Transverse colon (tissue), 4 donors: ENCODE data around the gene APBA3. TPM values are rescaled to one million over a fixed set of nuclear protein-coding genes. Genes with fewer than 3 reads are reported as not detected.

ENCODE experiments used
- DNase-seq: peaks from one replicate; pipeline ENCODE4 v3.0.0-alpha.2; 2019
- H3K27ac ChIP-seq, 4 donors: fragments of 200-600 bp; sonication (generic); 2 replicates each; pipeline ENCODE4 v1.5.1; 2016 to 2018; ENCODE audit warnings: inconsistent platforms in 4 of 4
- H3K27me3 ChIP-seq: fragments of 200-600 bp; sonication (generic); 2 replicates; pipeline ENCODE4 v1.5.1; 2017; ENCODE audit warnings: inconsistent platforms
- H3K36me3 ChIP-seq, 4 donors: fragments of 200-600 bp; sonication (generic); 2 replicates each; pipeline ENCODE4 v1.5.1; 2017 to 2019; ENCODE audit warnings: inconsistent platforms in 4 of 4
- H3K4me1 ChIP-seq, 4 donors: fragments of 200-600 bp; sonication (generic); 2 replicates each; pipeline ENCODE4 v1.5.1; 2017 to 2020; ENCODE audit warnings: inconsistent platforms in 4 of 4
- H3K4me3 ChIP-seq, 4 donors: fragments of 200-600 bp; sonication (generic); 1 replicate in 1 of 4; 2 replicates in 3 of 4; pipeline versions ENCODE4 v1.5.1 to v1.6.1; 2017 to 2019; ENCODE audit warnings: inconsistent platforms in 4 of 4
- H3K9me3 ChIP-seq, 2 donors: fragments of 200-600 bp; sonication (generic); 2 replicates each; pipeline ENCODE4 v1.5.1; 2017 to 2019; ENCODE audit warnings: inconsistent platforms in 2 of 2
- CTCF ChIP-seq, 5 experiments: fragments of 200-600 bp in 3 of 5; fragments of 450-650 bp in 2 of 5; sonication (generic) in 3 of 5; IDR thresholded peaks; 1 replicate in 2 of 5; 2 replicates in 3 of 5; pipeline ENCODE4 v1.5.1; 2016 to 2017; ENCODE audit warnings: antibody characterized with exemption in 5 of 5, inconsistent platforms in 3 of 5, mild to moderate bottlenecking in 2 of 5, moderate library complexity in 1 of 5
- EP300 ChIP-seq: sonication (generic); formaldehyde crosslinking; IDR thresholded peaks from one replicate; pipeline ENCODE4 v1.6.1; 2017; ENCODE audit warnings: antibody characterized with exemption, low read depth
- POLR2A ChIP-seq: fragments of 450-650 bp; IDR thresholded peaks from one replicate; pipeline ENCODE4 v1.6.1; 2016; ENCODE audit warnings: antibody characterized with exemption, mild to moderate bottlenecking, moderate library complexity
- POLR2AphosphoS5 ChIP-seq, 3 donors: sonication (generic); formaldehyde crosslinking; IDR thresholded peaks; one replicate each; pipeline ENCODE4 v1.6.1; 2016; ENCODE audit warnings: antibody characterized with exemption in 3 of 3
- WGBS, 2 donors: methylation state at CpG; one replicate each; pipeline ENCODE4 v1.1.5; 2018; ENCODE audit warnings: low coverage in 1 of 2; 5-methylcytosine and 5-hydroxymethylcytosine counted together
- in situ Hi-C, 4 donors: fragments of 200-750 bp; cut with MboI; loops; one replicate each; pipeline versions ENCODE4 v1.15.0 to v1.15.1; 2017; ENCODE audit warnings: low sequenced_read_pairs in 3 of 4, low pct_ligation_motif_present in 1 of 4, low pct_unique_long_range_greater_than_20kb in 1 of 4
- intact Hi-C: fragments of 100-400 bp; cut with DNase I; formaldehyde crosslinking; loops from one replicate; pipeline ENCODE4 v1.15.1; 2023; ENCODE audit warnings: low total_unique reads
- small RNA-seq, 4 donors: library from RNA; depleted of rRNA; stranded (forward); fragments of <200 nt; gene quantifications; one replicate each; pipeline ENCODE3, GENCODE V24; 2016
- total RNA-seq, 4 donors: library from RNA; depleted of rRNA; stranded (reverse); fragments of >200 nt; gene quantifications; one replicate each; pipeline ENCODE4 v1.1.0, GENCODE V29; 2016

Gene APBA3
- total RNA-seq, 4 donors from 2014 or later = 24.0 to 284 (median 95.7) TPM

GRCh38 chr19:3707868-3708206 is 53.7 kb downstream of the APBA3 start:
- in situ Hi-C loops (no loop called here), intact Hi-C loops (loop anchor here (10.0 kb wide), 1 partner anchor 163 kb away; no protein-coding TSS in a partner anchor)
- H3K27me3 ChIP-seq = no peaks in the 10 kb centered on the region
- H3K27ac ChIP-seq = peak overlapping the region; percentile 91 to 95 (median 92)
- WGBS, 2 donors = 64% methylated on average over 12 of the region's 12 CpGs; no CpG with 5 or more reads in 1 of the 2 donors
- no peaks in the 10 kb centered on the region for H3K36me3 ChIP-seq
- peaks cover 0 to 37% (median 23%) of the 10 kb centered on the region in 4 donors for H3K4me1 ChIP-seq
- H3K4me3 ChIP-seq = peak overlapping the region in 3 of 4 donors; percentile 49 to 53 (median 50)
- no peak for DNase-seq
- H3K9me3 ChIP-seq = no peaks in the 10 kb centered on the region
- TF ChIP-seq POLR2A (no peak), EP300 (no peak), CTCF (IDR thresholded peaks at IDR 0.05) (no peak), POLR2AphosphoS5 (IDR thresholded peaks at IDR 0.05) (no peak)

GRCh38 chr19:3701200-3701599 is 60.3 kb downstream of the APBA3 start:
- 17 to 20% methylated on average over 1 of the region's 1 CpG for WGBS, 2 donors
- no peaks in the 10 kb centered on the region for H3K9me3 ChIP-seq
- no peak for TF ChIP-seq POLR2A
- TF ChIP-seq CTCF (IDR thresholded peaks at IDR 0.05) = no peak
- TF ChIP-seq EP300 = no peak
- TF ChIP-seq POLR2AphosphoS5 (IDR thresholded peaks at IDR 0.05) = no peak
- peaks cover 10 to 31% (median 26%) of the 10 kb centered on the region in 4 donors for H3K4me1 ChIP-seq
- in situ Hi-C loops (loop anchor here in 1 of 4 donors (5.0 kb wide), 1 partner anchor 39 kb away; no protein-coding TSS in a partner anchor), intact Hi-C loops (loop anchor here (10.0 kb wide), 1 partner anchor 156 kb away; no protein-coding TSS in a partner anchor)
- H3K4me3 ChIP-seq = no peak overlapping the region
- no peaks in the 10 kb centered on the region for H3K27me3 ChIP-seq
- no peak for DNase-seq
- no peak overlapping the region for H3K27ac ChIP-seq
- H3K36me3 ChIP-seq = no peaks in the 10 kb centered on the region

Small RNAs within 50 kb of the gene (small RNA-seq; reads per million reads assigned to genes)
- 0 reads per million in 4 donors for gene AC005777.1

Other genes with a start within 250 kb of the APBA3 start
- gene TEKTIP1, start 222.5 kb downstream of the APBA3 start, total RNA-seq = 1 to 10 TPM in 2 of 4 donors, not detected in 2; 2.5 to 5.2 TPM
- 100 to 1,000 TPM in 1 of 4 donors, 10 to 100 TPM in 3; 35.2 to 214 (median 49.2) TPM for gene MFSD12, start 204.1 kb downstream of the APBA3 start, total RNA-seq
- 100 to 1,000 TPM in 3 of 4 donors, 10 to 100 TPM in 1; 88.9 to 555 (median 130) TPM for gene HMG20B, start 188.7 kb downstream of the APBA3 start, total RNA-seq
- gene GIPC3, start 176.2 kb downstream of the APBA3 start, total RNA-seq = under 1 TPM in 3 of 4 donors, not detected in 1; 0.14 to 0.95 (median 0.60) TPM
- gene TBXA2R, start 154.8 kb downstream of the APBA3 start, total RNA-seq = under 1 TPM in 2 of 4 donors, not detected in 2; 0.27 to 0.79 TPM
- 10 to 100 TPM; 21.9 to 88.4 (median 53.0) TPM for gene CACTIN, start 134.9 kb downstream of the APBA3 start, total RNA-seq
- gene PIP5K1C, start 61.2 kb downstream of the APBA3 start, total RNA-seq = 10 to 100 TPM; 25.4 to 91.1 (median 36.4) TPM
- 100 to 1,000 TPM; 234 to 894 (median 282) TPM for gene TJP3, start 53.3 kb downstream of the APBA3 start, total RNA-seq
- gene MRPL54, start 990 bp upstream of the APBA3 start, total RNA-seq = 10 to 100 TPM; 38.0 to 72.2 (median 52.1) TPM
- not detected for gene RAX2, start 10.5 kb upstream of the APBA3 start, total RNA-seq
- gene MATK, start 24.7 kb upstream of the APBA3 start, total RNA-seq = 1 to 10 TPM in 2 of 4 donors, under 1 TPM in 1, not detected in 1; 0.60 to 6.1 (median 2.9) TPM
- not detected for gene ZFR2, start 107.3 kb upstream of the APBA3 start, total RNA-seq
- gene ATCAY, start 119.0 kb upstream of the APBA3 start, total RNA-seq = under 1 TPM in 3 of 4 donors, not detected in 1; 0.32 to 0.60 (median 0.55) TPM
- gene NMRK2, start 171.4 kb upstream of the APBA3 start, total RNA-seq = under 1 TPM in 1 of 4 donors, not detected in 3; 0.41 TPM
- 10 to 100 TPM; 54.6 to 89.0 (median 82.3) TPM for gene DAPK3, start 209.4 kb upstream of the APBA3 start, total RNA-seq
- 1,000 to 10,000 TPM; 1,013 to 1,686 (median 1,532) TPM for gene EEF2, start 223.8 kb upstream of the APBA3 start, total RNA-seq
- 100 to 1,000 TPM in 1 of 4 donors, 10 to 100 TPM in 3; 15.5 to 110 (median 23.0) TPM for gene PIAS4, start 246.0 kb upstream of the APBA3 start, total RNA-seq